GM18907 (cell line): ENCODE results near the gene UPK3A.
"Not testable (repeated sequence)": the region's sequence is repeated elsewhere in the genome, so short reads cannot be mapped to it uniquely, and the experiment has no call there.

Experiments used
- ATAC-seq: cut with Tn5 transposase; IDR thresholded peaks from one replicate; pipeline ENCODE4 v1.9.1; 2021; ENCODE audit warnings: mild to moderate bottlenecking, moderate library complexity; ENCODE audit not compliant: unreplicated experiment

The UPK3A gene

DNA sequence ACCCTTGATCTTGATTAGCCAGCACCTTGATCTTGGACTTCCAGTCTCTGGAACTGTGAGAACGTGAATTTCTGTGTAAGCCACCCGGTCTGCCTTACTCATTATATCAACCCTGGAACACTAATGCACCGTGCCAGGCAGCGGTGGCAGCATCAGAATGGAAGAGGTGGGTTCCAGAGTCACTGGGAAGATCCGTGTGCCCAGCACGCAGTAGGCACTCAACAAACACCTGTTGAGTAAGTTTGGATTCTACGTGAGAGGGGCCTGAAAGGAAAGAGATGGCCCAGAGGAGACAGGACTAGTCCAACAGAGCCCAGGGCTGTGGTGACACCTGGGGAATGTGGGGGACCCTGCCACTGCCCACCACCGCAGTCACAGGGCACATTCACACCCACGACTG, 6.6 kb upstream of the UPK3A start:
- no peak for ATAC-seq

DNA sequence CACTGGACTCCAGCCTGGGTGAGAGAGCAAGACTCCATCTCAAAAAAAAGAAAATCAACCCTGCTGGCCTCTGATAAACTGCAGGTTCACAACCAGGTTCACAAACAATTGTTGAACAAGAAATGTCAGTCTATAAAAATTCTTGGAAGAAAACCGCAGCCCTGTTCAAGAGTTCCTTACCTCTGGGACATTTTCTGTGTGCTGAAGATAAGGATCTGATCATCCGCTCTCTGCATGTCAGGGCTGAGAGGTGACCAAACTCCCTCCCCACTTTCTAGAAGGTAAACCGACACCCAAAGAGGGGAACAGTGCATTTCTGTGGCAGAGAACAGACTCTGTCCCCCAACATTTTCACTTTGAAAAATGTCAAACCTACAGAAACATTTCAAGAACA, 4.2 kb upstream of the UPK3A start:
- ATAC-seq = no peak

DNA sequence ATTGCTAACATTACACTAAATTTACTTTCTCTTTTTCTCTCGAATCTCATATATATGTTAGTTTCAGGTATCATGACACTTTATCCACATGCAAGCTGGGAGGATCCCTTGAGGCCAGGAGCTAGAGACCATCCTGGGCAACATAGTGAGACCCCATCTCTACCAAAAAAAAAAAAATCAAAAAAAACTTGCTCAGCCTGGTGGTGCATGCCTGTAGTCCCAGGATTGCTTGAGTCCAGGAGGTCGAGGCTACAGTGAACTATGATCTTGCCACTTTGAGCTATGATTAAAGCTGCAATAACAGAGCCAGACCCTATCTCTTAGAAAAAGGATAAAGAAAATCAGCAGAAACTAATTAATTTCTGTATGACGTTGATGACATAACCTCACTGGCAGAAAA, 3.7 kb upstream of the UPK3A start:
- no peak for ATAC-seq

DNA sequence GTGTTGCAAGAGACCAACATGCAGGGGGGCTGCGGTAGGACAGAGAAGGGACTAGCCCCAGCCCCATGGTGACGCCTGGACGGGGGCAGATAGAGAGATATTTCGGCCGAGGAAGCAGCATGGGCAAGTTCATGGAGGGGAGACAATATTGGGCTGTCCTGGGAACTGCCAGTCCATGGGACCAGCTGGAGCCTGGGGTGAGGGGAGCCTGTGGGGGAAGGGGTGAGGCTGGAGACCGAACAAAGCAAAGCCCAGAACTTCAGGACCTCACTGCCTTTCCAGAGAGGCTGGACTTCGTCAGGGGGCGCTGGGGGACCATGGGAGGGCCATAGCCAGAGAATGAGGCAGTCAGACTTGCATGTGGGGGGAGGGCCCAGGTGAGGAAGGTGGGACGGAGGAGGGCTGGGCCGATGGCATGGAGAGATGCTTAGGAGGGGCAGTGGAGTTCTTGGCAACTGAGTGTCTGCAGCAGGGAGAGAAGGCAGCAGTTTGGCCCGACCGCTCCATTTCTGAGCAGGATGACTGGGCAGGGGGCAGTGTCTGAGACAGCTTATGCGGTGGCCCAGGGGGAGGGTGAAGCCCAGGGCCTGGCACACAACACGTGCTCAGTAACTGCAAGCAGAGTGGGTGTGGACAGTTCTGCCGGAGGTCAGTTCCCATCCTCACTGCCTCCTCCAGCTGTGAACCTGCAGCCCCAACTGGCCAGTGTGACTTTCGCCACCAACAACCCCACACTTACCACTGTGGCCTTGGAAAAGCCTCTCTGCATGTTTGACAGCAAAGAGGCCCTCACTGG, 712 bp downstream of the UPK3A start:
- ATAC-seq = no peak

DNA sequence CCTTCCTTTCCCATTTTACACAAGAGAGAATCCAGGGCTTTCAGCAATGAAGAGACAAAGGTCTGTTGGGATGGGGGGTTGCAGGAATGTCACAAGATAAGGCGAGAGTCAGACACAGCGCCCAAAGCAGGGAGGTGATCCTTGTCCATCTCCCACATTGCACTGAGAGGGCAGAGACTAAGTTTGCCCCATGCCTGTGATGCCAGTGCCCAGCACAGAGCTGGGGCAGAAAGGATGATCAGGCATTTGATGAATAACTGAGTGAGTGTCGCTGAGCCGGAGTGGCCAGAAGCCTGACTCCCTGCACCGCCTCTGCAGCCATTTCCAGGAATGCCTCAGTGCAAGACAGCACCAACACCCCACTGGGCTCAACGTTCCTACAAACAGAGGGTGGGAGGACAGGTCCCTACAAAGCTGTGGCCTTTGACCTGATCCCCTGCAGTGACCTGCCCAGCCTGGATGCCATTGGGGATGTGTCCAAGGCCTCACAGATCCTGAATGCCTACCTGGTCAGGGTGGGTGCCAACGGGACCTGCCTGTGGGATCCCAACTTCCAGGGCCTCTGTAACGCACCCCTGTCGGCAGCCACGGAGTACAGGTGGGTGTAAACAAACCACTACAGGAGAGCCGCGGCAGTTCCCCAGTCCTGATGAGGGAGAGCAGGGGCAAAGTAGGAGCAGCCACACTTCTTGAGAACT, 2.3 kb downstream of the UPK3A start:
- ATAC-seq = no peak

DNA sequence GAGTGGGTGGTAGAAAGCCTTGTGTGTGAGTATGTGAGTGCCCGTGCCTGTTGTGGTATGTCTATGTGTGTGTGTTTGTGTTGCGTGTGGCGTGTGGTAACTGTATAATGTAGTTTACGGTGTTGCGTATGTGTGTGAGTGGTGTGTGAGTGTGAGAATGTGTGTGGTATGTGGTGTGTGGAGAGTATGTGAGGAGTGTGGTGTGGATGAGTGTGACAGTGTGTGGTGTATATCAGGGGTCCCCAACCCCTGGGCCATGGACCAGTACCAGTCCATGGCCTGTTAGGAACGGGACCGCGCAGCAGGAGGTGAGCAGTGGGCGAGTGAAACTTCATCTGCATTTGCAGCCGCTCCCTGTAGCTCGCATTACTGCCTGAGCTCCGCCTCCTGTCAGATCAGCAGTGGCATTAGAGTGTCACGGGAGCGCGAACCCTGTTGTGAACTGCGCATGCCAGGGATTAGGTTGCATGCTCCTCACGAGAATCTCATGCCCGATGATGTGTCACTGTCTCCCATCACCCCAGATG, 5.7 kb downstream of the UPK3A start:
- ATAC-seq = no peak

DNA sequence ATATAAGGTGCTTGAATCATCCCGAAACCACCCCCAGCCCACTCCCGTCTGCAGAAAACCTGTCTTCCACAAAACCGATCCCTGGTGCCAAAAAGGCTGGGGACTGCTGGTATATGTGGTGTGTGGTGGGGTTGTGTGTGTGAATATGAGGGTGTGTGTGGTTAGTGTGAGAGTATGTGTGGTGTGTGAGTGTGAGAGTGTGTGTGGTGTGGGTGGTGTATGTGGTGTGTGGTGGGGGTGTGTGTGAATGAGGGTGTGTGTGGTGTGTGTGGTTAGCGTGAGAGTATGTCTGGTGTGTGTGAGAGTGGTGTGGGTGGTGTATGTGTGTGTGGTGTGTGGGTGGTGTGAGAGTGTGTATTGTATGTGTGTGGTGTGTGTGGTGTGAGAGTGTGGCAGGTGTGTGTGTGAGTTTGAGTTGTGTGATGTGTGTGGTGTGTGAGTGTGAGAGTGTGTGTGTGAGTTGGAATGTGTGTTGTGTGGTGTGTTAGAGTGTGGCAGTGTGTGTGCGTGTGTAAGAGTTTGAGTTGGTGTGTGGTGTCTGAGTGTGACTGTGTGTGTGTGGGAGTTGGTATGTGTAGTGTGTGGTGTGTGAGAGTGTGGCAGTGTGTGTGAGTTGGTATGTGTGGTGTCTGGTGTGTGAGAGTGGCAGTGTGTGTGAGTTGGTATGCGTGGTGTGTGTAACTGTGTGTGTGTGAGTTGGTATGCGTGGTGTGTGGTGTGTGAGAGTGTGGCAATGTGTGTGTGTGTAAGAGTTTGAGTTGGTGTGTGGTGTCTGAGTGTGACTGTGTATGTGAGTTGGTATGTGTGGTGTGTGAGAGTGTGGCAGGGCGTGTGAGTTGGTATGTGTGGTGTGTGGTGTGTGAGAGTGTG, 6.5 kb downstream of the UPK3A start:
- ATAC-seq = no peak

DNA sequence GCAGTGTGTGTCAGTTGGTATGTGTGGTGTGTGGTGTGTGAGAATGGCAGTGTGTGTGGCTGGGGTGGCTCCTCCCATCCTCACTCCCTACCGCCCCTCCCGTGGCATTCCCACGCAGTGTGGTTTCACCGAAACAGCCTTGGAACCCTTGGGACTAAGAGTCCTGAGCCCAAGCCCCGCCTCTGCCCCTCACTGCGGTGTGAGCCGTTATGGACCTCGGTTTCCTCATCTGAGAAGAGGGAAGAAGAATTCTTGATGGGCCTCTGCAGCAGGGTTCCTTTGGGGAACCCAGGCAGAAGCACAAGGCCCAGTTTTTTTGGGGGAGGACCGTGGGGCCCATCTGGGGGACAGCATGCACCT, 7.2 kb downstream of the UPK3A start:
- ATAC-seq = no peak

DNA sequence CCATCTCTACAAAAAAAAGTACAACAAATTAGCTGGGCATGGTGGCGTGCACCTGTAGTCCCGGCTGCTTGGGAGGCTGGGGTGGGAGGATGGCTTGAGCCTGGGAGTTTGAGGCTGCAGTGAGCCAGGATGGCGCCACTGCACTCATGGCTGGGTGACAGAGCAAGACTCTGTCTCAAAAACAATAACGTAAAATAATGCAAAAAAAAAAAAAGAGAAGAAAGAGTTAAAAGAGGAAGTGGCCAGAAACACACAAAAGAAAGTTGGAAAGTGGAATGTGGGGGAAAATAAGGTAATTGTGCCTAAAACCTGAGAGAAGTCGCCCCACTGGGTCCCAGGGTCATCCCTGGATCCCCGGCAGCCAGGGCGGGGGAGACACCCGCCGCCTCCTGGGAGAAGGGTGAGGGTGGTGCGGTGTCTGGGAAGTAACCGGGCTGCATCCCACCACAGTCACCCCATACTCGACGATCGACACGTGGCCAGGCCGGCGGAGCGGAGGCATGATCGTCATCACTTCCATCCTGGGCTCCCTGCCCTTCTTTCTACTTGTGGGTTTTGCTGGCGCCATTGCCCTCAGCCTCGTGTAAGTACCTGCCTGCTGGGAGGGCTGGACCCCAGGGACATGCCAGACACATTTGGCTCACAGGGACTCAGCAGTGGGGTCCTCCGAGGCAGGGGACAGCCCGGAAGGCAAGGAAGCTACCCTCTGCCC, 8.1 kb downstream of the UPK3A start:
- ATAC-seq = no peak

DNA sequence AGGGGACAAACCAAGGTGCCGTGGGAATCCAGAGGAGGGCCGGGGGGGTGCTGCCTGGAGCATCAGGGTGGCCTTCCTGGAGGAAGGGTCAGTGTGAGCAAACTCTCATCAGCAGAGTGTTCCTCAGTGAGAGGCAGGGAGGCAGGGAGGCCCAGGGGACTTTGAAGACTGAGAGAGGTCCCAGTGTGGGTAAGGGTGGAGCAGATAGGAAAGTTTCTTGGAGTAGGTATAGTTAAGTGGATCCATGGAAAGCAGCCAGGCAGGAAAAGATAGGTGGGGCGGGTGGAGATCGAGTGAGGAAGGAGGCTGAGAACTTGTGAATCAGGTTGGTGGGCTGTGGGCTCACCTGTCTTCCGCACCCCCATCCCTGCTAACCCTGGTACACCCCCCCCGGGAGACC, 9.3 kb downstream of the UPK3A start:
- no peak for ATAC-seq

DNA sequence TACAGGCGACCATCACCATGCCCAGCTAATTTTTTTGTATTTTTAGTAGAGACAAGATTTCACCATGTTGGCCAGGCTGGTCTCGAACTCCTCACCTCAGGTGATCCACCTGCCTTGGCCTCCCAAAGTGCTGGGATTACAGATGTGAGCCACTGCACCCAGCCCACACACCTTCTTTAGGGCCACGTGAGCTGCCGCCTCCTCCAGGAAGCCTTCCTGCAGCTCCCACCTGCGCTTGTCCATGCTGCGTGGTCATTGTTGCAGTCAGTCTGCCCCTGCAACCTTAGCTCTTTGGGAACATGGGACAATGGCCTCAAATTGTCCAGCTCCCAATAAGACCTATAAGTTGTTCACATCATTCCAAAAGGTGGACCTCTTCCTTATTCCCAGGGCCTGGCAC, 10.3 kb downstream of the UPK3A start:
- ATAC-seq = not testable (repeated sequence)

DNA sequence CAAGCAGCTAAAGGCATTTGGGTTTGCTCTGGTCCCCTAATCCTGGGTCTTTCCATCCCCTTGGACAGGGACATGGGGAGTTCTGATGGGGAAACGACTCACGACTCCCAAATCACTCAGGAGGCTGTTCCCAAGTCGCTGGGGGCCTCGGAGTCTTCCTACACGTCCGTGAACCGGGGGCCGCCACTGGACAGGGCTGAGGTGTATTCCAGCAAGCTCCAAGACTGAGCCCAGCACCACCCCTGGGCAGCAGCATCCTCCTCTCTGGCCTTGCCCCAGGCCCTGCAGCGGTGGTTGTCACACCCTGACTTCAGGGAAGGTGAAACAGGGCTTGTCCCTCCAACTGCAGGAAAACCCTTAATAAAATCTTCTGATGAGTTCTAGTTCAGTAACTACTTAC, 10.7 kb downstream of the UPK3A start:
- ATAC-seq = no peak

DNA sequence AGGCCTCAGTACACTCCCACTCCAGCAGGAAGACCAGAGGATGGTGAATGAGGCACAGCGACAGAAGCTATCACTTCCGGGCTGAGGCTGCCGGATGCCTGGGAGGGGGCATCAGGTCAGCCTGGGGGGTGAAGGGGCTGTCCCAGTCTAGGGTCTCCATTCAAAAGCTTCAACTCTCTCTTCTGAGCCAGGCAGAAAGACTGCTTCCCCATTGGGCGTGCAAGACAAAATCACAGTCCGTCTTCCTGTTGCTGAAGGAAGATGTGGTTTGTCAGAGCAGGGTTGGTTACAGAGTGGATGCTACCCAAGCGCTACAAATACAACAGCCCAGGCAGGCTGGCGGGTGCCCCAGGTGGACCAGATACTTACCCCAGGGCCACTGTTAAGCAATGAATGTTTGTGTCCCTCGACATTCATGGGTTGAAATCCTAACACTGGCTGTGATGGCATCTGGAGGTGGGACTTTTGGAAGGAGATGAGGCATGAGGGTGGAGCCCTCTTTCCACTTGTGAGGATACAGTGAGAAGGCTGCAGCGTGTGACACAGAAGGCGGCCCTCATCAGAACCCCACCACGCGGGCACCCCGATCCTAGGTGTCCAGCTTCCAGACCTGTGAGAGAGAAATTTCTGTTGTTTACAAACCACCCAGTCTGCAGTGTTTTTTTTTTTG, 12.0 kb downstream of the UPK3A start:
- no peak for ATAC-seq

DNA sequence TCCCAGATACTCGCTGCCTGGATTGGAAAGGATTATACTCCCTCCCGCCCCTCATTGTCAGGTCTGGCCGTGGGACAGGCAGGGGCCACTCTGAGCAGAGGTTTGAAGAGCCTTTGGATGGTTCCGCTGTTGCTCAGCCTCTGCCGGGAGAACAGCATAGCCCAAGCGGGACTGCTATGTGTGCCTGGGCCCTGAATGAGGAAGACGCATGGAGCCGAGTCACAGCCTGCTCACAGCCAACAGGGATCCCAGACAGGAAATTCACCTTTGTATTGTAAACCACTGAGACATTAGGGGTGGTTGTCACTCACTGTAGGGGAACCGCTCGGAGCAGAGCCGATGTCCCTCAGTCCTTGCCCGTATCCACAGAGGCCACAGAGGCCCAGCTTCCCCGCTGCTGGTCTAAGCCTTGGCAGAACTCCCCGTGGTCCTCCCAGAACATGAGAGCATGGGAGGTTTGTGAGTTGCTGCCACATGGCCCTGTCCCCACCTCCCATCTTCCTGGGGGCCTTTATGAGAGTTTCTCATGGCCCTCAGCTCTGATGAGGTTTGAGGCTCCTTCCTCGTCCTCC, 14.3 kb downstream of the UPK3A start:
- no peak for ATAC-seq

DNA sequence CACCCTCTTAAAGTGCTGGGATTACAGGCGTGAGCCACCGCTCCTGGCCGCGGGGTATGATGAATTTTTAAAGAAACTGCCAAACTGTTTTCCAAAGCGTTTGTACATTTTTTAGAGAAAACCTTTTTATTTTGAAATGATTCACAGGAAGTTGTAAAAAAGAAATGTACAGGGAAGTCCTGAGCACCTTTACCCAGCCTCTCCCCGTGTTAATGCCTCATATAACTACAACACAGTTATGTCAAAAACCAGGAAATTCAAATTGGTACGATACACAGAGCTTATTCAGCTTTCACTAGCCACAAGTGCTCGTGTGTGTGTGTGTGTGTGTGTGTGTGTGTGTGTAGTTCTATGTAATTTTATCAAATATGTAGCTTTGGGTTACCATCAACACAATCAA, 18.0 kb downstream of the UPK3A start:
- no peak for ATAC-seq

DNA sequence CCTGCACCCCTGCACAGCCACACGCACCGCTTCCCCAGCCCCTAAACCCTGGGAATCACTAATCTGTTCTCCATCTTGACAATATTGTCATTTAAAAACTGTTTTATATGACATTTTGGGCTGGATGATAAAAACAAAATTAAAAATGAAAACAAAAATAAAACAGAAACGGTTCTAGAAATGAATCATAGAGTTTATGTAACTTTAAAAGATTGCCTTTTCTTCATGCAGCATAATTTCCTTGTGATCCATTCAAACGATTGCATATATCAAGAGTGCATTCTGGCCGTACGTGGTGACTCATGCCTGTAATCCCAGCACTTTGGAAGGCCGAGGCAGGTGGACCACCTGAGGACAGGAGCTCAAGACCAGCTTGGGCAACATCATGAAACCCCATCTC, 18.4 kb downstream of the UPK3A start:
- no peak for ATAC-seq

DNA sequence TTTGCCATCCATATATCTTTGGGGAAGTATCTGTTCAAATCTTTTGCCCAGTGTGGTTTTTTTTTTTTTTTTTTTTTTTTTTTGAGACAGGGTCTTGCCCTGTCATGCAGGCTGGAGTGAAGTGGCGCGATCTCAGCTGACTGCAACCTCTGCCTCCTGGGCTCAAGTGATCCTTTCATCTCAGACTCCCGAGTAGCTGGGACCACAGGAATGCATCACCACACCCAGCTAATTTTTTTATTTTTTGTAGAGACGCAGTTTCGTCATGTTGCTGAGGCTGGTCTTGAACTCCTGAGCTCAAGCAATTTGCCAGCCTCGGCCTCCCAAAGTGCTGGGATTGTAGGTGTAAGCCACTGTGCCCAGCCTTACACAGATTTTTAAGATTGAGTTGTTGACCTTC, 20.2 kb downstream of the UPK3A start:
- ATAC-seq = no peak

DNA sequence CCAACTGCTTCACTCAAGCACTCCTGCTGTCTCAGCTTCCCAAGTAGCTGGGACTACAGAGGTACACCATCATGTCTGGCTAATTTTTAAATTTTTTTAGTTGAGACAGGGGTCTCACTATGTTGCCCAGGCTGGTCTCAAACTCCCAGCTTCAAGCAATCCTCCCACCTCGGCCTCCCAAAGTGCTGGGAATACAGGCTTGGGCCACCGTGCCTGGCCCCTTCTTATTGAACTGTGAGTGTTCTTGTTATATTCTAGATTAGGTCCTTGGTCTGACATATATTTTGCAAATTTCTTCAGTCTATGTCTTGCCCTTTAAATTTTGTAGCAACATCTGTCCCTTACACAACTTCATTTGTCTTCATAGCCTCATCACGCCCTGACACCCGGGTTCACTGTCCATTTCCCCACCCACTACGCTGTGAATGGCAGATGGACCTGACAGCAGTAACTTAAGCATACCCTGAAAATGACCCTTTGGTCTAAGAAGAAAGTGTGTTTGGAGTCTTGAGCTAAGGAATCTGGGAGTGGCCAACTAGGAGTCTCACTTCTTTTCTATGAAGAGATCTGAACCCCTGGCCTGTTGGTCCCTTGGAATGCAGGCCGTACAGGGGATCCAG, 20.8 kb downstream of the UPK3A start:
- ATAC-seq = no peak

DNA sequence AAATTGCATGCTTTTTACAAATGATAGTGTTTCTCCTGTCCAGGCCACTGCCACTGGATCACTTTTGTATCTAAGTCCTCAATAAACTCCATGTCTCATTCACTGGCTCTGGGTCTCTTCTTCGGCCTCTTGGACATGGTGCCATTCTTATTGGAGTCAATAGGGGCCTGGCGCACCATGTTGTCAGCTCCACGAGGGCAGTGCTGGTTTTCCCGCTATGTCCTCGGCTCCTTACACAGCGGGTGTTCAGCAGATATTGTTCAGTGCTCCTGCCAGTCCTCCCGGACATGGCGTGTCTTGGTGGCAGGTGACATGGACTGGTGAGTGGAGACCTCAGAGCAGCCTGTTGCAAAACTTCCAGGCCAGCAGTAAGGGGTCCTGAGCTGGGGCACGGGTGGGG, 21.4 kb downstream of the UPK3A start:
- ATAC-seq = no peak
